ENCODE measurements around the gene DENND2D.

GRCh38 chr1:111192658-111193519, 7.6 kb downstream of the DENND2D start:
- no peak for TF ChIP-seq YY1 (IDR thresholded peaks at IDR 0.05; ENCODE audit: insufficient read depth, insufficient read length)
- no peak for TF ChIP-seq ZNF274 (IDR thresholded peaks at IDR 0.05; ENCODE audit: low read depth, low read length)
- TF ChIP-seq SUZ12 (IDR thresholded peaks at IDR 0.05; ENCODE audit: extremely low read depth, insufficient read depth, insufficient read length): no peak

All from NT2/D1 (cell line).